Activated CD8-positive, alpha-beta T cell treated with anti-CD3 and anti-CD28 coated beads for 36 hours (primary cell): ENCODE measurements around the gene RNF38. TPM values are rescaled to one million over a fixed set of nuclear protein-coding genes. Genes with fewer than 3 reads are reported as not detected.

Experiments used
- ATAC-seq: fragments of 200-7000 bp; cut with Tn5 transposase; one replicate; pipeline ENCODE4 v1.10.0; 2021; ENCODE audit warnings: mild to moderate bottlenecking, moderate library complexity
- CTCF ChIA-PET: fragments of 350-600 bp; sonication (Branson Sonifier 250); formaldehyde crosslinking; loops from one replicate; lab custom pipeline; 2021; ENCODE audit warnings: antibody characterized with exemption; lab: Charles Lee
- POLR2A ChIA-PET: fragments of 350-600 bp; sonication (Branson Sonifier 250); formaldehyde crosslinking; loops from one replicate; lab custom pipeline; 2021; ENCODE audit warnings: antibody characterized with exemption; lab: Charles Lee
- DNase-seq: peaks from one replicate; pipeline ENCODE4 v3.0.0-alpha.2; 2020
- H3K27ac Mint-ChIP-seq: one replicate; pipeline ENCODE4 v1.8.0; 2021; ENCODE audit warnings: mild to moderate bottlenecking, mixed read lengths
- H3K27me3 Mint-ChIP-seq: one replicate; pipeline ENCODE4 v1.8.0; 2021; ENCODE audit warnings: mixed read lengths
- H3K36me3 Mint-ChIP-seq: one replicate; pipeline ENCODE4 v1.8.0; 2021; ENCODE audit warnings: low read depth, mixed read lengths
- H3K4me1 Mint-ChIP-seq: one replicate; pipeline ENCODE4 v1.8.0; 2021; ENCODE audit warnings: low read depth, mixed read lengths
- H3K4me3 Mint-ChIP-seq: one replicate; pipeline ENCODE4 v1.8.0; 2021; ENCODE audit warnings: mild to moderate bottlenecking, moderate library complexity, mixed read lengths
- H3K9me3 Mint-ChIP-seq: one replicate; pipeline ENCODE4 v1.8.0; 2021; ENCODE audit warnings: mixed read lengths
- CTCF ChIP-seq: fragments of 200-600 bp; IDR thresholded peaks from one replicate; pipeline ENCODE4 v1.8.0; 2022; ENCODE audit warnings: antibody characterized with exemption, mild to moderate bottlenecking
- intact Hi-C: fragments of 100-400 bp; cut with micrococcal nuclease; formaldehyde crosslinking; loops from one replicate; pipeline ENCODE4 v1.10.0; 2022
- total RNA-seq, 2 experiments: library from RNA; stranded (reverse); gene quantifications; one replicate each; pipeline ENCODE4 v1.2.3, GENCODE V29; 2021

RNF38 gene
- total RNA-seq, 2 experiments from 2014 or later = 33.7 to 36.4 TPM

- intact Hi-C loops = no loop called here
- Mint-ChIP-seq H3K9me3 (no peaks in the 10 kb centered on the region), H3K27me3 (no peaks in the 10 kb centered on the region), H3K27ac (peak overlapping the region; percentile 90), H3K4me3 (peak overlapping the region; percentile 86), H3K36me3 (peaks cover 7% of the 10 kb centered on the region), H3K4me1 (peaks cover 35% of the 10 kb centered on the region)
- POLR2A ChIA-PET = interaction anchor here (0.6 to 0.9 kb wide), 2 partner anchors 86 to 640 kb away, joined by 3 to 5 read pairs; no protein-coding TSS in a partner anchor
- CTCF ChIA-PET = interaction anchor here (0.8 to 9.7 kb wide), 7 partner anchors 48 to 327 kb away, joined by 3 to 296 read pairs (median 3); no protein-coding TSS in a partner anchor
- DNase-seq (no peak), ATAC-seq (no peak)
- TF ChIP-seq CTCF = no peak
Observed at GRCh38 chr9:36401897-36402480, 1.9 kb upstream of the RNF38 start.

DNA sequence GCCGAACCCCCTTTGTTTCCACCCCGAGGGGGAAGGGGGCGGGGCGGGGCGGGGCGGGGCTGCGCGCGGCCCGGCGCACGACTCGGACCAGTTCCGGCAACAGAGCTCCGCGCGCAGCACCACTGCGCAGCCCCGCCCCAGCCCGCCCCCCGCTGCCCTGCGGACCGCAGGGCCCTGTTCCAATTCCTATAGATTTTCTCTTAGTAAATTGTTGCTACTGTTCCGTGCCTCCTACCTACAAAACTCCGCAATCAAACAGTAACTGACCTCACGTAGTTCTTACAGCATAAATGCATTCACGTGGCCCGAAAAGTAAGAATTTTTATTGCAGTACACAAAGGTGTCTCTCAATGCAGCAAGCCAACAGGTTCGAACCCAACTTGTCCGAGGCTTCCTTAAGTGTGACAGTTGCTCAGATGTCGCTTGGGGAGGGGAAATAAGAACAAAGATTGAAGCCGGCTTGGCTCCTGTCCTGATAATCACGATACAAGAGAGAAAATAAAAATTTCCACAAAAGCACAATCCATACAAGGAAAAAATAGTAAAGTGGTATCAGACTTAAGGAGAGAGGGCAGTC, 1.2 kb upstream of the RNF38 start:
- Mint-ChIP-seq H3K4me3 (peak overlapping the region; percentile 86), H3K9me3 (no peaks in the 10 kb centered on the region), H3K4me1 (peaks cover 39% of the 10 kb centered on the region), H3K27me3 (no peaks in the 10 kb centered on the region), H3K27ac (peak overlapping the region; percentile 94), H3K36me3 (peaks cover 10% of the 10 kb centered on the region)
- ATAC-seq (peak; percentile 79), DNase-seq (no peak)
- POLR2A ChIA-PET = no interaction called here
- TF ChIP-seq CTCF = no peak
- intact Hi-C loops = no loop called here
- CTCF ChIA-PET = interaction anchor here (9.7 kb wide), 1 partner anchor 153 kb away, joined by 296 read pairs; no protein-coding TSS in a partner anchor

- Mint-ChIP-seq H3K4me1 (peaks cover 46% of the 10 kb centered on the region), H3K36me3 (peaks cover 12% of the 10 kb centered on the region), H3K9me3 (no peaks in the 10 kb centered on the region), H3K4me3 (peak overlapping the region; percentile 86), H3K27me3 (no peaks in the 10 kb centered on the region), H3K27ac (peak overlapping the region; percentile 94)
- ChIA-PET POLR2A (interaction anchor here (0.8 to 1.2 kb wide), 3 partner anchors 36 to 177 kb away, joined by 3 read pairs; no protein-coding TSS in a partner anchor), CTCF (interaction anchor here (1.2 kb wide), 1 partner anchor 10 kb away, joined by 3 read pairs; no protein-coding TSS in a partner anchor)
- intact Hi-C loops = no loop called here
- peak; percentile 89 for DNase-seq
- TF ChIP-seq CTCF = no peak
- ATAC-seq = peak; percentile 83
Observed at GRCh38 chr9:36400332-36401163, 479 bp upstream of the RNF38 start.

DNA sequence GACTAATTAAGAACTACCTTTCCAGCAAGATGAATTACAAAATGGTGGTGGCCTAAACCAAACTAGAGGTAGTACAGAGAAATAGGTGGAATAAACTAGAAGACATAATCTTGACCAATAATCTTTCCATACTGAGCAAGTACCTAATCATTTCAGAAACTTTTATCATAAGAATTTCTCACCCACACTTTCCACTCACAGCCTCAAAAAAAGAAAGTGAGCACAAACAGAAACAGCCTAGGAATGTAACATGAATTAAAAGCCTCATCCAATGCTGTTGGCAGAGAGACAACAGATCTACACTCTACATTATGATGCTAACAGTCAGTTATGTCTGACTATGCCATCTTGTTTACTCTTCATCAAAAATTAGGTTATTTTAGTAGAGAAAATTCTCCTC, 1.3 kb downstream of the RNF38 start:
- ChIA-PET POLR2A (no interaction called here), CTCF (no interaction called here)
- Mint-ChIP-seq H3K36me3 (peaks cover 14% of the 10 kb centered on the region), H3K27me3 (no peaks in the 10 kb centered on the region), H3K9me3 (no peaks in the 10 kb centered on the region), H3K27ac (peak overlapping the region; percentile 85), H3K4me1 (peaks cover 57% of the 10 kb centered on the region), H3K4me3 (peak overlapping the region; percentile 67)
- no peak for TF ChIP-seq CTCF
- ATAC-seq (no peak), DNase-seq (no peak)
- intact Hi-C loops = no loop called here
